GOT3 (cell line): ENCODE measurements around the gene LDLRAD4.

Source experiments
- DNase-seq: peaks from one replicate; lab custom pipeline; 2025; ENCODE audit warnings: mixed read lengths; lab: John Stamatoyannopoulos, UW

LDLRAD4 gene

DNA sequence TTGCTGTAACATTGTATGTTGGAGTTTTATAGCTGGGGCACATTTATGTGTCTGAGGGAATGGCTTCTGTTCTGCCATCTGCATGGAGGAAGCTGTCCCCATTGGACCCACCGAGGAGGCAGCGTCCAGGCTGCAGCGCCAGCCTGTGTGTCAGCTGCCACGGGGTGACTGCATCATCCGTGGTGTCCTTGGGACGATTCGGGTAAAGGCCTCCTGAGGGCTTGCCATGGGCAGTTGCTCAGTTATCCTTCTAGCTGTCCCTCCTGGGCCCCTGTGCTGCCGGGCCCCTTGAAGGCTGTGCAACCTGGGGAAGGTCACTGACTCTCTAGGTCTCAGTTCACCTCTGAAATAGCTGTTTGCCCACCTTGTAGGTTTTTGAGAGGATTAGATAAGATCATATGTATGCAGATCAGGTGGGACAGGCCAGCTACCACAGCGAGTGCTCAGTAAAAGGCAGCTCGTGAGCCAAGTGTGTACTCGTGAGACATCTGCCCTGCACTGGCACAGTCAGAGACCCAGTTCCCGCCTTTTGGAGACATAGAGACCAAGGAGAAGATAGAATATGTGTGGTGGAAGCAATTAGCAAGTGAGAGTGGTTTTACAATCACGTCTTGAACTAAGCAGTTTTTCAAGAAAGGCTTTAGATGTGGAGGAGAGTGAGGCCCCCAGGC, 10.6 kb downstream of the LDLRAD4 start:
- no peak for DNase-seq

DNA sequence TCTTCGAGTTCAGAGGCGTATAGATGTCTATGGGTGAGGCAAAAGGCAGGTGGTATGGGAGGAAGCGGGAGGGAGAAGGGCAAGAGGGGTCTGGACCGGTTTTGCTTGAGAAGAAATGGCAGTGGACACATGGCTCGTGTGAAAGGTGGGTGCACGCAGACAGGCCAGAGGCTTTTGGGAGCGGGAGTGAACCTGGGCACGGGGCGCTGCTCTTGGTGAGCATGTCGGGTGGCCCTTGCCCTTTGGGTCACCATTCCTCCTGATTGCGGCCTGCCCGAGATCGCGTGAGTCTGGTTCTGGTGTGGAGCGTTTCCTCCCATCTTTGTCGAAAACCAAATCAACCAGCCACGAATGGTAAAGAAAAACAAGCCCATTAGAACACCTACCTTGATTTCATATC, 12.6 kb downstream of the LDLRAD4 start:
- DNase-seq = no peak

DNA sequence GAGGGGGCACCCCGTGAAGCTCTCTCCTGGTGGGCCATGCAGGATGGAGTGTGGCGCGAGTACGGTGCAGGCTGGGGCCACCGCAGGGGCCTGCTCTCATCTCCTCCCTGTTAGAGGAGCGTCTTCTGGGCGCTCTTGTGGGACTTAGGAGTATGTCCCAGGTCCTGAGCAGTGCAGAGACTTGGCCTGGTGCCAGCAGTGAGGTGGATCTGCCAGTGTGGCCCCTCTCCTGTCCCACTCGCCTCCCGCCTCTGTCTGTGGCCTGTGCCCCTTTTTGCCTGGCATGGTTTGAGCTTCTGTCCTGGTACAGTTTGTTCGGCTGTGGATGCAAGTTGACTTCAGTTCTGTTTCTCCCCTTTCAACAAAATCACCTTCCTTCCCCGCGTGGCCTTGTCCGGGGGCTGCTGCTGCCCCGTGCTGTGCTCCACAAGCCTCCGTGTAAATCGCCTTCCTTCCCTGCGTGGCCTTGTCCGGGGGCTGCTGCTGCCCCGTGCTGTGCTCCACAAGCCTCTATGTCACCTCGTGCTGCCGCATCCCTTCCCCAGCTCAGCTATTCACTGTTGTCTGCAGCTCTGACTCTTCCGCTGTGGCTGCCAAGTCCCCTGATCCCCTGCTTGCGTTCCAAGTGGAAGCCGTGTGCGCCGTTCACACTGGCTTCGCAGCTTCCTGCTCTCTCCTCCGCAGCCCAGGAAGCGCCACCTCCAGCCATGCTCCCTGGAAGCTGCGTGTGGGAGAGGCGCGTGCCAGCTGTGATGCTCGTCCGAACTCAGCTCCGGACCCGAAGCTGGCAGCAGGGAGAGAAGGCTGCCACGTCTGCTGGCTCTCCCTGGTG, 13.7 kb downstream of the LDLRAD4 start:
- DNase-seq = no peak

DNA sequence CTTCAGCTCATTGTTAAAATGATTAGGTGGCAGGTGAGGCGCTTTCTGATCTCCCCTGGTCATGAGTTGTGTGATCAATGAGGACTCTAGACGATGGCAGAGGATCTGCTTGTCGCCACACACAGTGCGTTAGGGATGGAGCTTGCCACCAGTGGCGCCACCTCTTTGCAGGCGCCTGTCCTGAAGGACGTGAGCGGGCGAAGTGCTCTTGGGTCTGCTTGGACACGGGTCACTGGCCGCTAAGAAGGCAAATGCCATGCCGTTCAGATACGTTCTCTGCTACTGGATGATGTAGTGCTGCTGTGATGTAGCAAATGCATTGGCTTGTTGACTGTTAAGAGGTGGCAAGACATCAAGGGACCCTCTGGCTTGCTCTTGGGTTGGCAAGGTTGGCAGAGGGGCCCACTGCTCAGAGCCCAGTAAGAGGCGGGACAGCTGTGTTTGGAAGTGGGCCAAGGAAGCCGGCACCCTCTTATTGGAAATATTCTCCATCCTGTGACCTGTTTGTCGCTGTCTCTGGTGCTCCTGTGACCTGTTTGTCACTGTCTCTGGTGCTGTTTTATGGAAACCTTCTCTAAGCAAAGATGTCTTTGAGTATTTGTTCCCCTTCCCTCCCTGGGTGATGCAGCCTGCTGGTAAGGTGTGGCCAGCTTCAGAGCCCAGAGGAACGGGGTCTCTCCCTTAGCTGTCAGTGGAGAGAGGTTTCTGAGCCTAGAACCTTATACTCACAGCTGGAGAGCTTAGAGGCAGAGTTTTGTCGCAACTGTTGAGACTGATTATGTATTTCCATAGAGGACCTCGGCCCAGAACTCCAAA, 14.6 kb downstream of the LDLRAD4 start:
- DNase-seq = no peak

DNA sequence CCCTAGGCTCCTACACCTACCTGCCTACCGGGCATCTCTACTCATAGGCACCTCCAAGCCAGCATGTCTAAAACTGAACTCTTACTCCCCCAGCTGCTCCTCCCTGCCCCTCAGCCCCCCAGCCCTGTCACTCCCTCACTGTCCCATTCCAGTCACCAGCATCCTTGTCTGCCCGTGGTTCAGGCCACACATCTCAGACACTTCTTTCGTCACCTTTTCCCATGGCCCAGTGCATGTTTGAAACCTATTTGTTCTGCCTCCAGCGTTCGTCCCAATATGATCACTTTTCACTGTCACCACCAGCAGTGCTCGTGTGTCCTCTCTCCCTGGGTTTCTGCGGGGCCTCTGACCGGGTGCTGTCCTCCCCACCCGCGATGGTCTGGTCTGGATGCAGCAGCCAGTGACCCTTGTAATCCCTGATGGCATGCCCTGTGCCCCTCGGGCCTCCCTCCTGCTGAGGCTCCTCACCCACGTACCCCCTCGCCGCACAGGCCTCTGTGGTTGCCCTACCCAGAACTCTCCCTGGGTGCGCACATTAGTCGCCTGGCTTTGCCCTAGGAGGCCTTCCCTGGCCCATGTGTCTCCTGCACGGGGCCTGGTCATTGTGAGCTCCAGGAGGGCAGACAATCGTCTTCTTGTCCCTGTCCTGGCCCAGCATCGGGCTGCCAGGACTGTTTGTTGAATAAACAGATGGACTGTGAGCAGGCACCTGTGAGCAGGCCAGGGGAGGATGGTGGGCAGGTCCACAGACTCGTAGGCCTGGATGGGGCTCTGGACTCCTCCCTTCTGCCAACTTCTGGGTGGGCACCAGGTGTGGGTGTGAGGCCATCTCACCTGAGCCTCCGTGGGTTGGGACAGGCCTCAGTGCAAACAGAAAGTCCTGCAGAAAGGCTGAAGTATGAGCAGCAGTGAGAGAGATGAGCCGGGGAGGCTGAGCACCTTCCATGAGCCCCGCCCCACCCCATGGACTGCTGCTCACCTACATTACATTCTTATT, 15.5 kb downstream of the LDLRAD4 start:
- no peak for DNase-seq

- no peak for DNase-seq
These were observed 16.9 kb downstream of the LDLRAD4 start for GRCh38 chr18:13235421-13235831.

GRCh38 chr18:13235981-13236380, 17.4 kb downstream of the LDLRAD4 start:
- DNase-seq = no peak

GRCh38 chr18:13236411-13236810, 17.9 kb downstream of the LDLRAD4 start:
- DNase-seq = no peak

DNA sequence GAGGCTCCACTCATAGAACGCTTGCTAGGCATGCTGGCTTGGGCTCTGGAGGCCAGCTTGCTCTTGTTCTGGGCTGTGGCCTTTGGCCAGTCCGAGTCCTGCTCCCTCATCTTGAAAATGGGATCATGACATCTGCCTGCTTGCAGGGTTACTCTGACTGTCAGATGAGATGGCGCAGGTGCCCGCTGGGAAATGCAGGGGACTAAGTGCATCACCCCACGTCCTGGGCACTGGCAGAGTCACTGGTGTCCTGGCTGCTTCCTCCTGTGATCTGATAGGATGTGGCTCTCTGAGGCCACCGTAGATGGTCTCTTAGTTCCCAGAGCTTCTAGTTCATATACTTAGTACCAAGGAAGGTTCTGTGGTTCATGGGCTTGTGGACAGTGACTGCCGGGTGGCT, 18.5 kb downstream of the LDLRAD4 start:
- DNase-seq = no peak

DNA sequence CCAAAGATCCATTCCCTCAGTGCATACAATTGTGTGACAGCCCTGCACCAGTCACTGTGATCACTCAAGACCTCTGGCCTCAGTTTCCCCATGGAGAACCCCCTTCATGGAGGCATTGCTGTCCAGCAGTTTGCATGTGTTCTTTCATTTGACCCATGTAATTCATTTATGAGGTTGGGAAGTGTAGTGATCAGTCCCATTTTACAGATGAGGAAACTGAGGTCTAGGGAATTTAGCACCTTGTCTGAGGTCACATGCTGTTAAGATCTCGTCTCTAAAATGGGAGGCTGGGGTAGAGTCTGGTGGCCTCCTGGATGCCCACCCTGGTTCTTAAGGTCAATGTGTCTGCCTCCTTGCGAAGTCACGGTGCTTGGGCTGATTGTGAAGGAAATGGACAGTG, 19.1 kb downstream of the LDLRAD4 start:
- no peak for DNase-seq

GRCh38 chr18:13239171-13239956, 20.8 kb downstream of the LDLRAD4 start:
- DNase-seq = no peak

DNA sequence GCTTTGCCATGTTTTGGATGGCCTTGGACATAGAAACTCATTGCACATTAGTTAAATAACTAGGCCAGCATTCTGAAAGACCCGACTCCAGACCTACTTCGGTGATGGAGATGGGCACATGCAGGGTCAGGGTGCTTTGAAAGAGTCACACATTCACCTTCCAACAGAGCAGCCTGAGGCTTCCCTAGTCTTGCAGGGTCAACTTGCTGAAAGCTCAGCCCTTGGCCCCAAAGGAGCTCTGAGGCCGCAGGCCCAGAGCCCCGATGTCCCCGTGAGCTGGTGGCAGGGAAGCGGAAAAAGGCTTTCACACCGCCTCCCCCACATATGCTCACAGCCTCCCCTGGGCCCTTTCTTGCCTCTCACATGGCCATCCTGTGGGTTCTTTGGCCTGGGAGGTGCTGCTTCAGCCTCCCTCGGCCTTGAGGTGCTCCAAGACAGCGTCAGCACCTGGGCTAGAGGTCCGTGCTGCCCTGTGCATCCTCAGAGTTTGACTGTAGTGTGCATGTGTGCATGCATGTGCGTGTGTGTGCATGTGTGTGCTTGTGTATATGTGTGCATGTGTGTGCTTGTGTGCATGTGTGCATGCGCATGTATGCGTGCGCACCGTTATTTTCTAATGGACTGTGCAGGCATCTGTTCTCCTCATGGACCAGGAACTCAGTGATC, 21.6 kb downstream of the LDLRAD4 start:
- DNase-seq = no peak

DNA sequence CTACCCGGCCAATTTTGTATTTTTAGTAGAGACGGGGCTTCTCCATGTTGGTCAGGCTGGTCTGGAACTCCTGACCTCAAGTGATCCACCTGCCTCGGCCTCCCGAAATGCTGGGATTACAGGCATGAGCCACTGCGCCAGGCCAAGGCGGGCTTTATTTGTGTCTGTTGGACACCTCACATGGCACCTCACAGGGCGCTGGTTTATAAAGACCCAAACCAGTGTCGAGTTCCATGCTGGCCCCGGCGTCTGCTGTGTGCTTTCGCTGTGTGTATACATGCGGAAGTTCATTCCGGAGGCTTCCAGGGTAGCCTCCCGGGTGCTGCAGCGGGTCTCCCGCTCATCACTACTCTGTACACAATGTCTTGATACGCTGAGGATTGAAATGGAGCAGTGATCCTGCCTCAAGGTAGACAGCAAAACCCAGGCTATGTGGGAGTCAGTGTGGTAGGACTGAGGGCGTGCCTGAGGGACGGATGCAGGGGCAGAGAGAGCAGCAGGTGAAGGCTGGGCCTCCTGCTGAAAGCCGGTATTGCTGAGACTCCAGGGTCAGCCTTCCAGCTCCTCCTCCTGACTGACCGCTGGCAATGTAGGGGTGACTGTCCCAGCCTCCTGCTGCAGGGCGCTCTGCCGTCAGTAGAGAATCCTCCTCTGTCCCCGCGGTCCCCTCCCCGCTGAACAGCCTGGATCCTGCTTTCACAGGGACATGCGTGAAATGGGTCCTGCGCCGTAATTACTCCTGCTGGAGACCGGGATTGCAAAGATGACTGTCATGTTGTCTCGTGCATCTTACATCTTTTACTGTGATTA, 22.7 kb downstream of the LDLRAD4 start:
- no peak for DNase-seq

GRCh38 chr18:13241893-13242175, 23.3 kb downstream of the LDLRAD4 start:
- DNase-seq = no peak

DNA sequence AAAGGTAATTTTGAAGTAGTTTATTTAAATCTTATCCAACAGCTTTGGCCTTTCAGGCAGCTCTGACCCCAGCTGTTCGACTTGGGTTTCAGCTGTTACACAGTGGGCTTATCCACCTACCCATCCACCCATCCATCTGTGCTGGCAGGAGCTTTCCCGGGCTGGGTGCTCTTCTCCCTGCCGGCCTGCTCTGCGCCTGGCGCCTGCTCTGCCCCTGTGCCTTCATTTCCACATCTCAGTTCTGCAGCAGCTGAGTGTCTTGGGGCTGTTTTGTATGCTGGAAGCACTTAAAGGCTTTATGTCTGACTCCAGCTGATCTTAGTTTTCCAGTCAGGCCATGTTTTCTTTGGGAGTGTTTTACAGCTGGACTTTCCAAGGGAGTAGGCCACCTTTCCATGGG, 24.2 kb downstream of the LDLRAD4 start:
- DNase-seq = no peak

DNA sequence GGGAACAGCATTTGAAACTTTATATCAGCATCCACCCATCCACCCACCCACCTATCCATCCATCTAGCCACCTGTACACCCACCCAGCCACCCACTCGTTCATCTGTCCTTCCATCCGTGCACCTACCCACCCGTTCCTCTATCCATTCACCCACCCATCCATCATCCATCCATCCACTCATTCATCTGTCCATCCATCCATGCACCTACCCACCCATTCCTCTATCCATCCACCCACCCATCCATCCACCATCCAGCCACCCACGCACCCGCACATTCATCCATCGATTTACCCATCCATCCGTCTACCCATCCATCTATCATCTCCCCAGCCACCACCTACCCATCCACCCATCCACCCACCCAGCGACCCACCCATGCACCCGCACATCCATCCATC, 24.8 kb downstream of the LDLRAD4 start:
- DNase-seq = no peak

GRCh38 chr18:13244135-13244534, 25.6 kb downstream of the LDLRAD4 start:
- no peak for DNase-seq

GRCh38 chr18:13245481-13246000, 27.0 kb downstream of the LDLRAD4 start:
- no peak for DNase-seq

GRCh38 chr18:13246121-13246520, 27.6 kb downstream of the LDLRAD4 start:
- DNase-seq = no peak
